ENCODE results near the gene SPATS2. TPM values are rescaled to one million over a fixed set of nuclear protein-coding genes. Genes with fewer than 3 reads are reported as not detected.

SPATS2 gene
- total RNA-seq, 2 experiments from 2014 or later: 9.2 to 10.8 TPM

GRCh38 chr12:49366652-49367380 lies 446 bp upstream of the SPATS2 start:
- DNase-seq: peak; percentile 92
- ATAC-seq: peak; percentile 86
- Mint-ChIP-seq H3K27me3 (no peaks in the 10 kb centered on the region), H3K4me1 (ENCODE audit: low read depth) (peaks cover 29% of the 10 kb centered on the region), H3K4me3 (peak overlapping the region; percentile 74), H3K27ac (peak overlapping the region; percentile 98), H3K36me3 (ENCODE audit: low read depth) (no peaks in the 10 kb centered on the region), H3K9me3 (no peaks in the 10 kb centered on the region)
- intact Hi-C loops (cut with micrococcal nuclease): no loop called here
- ChIA-PET CTCF (interaction anchor here (0.9 to 8.2 kb wide), 22 partner anchors 9 to 278 kb away, joined by 3 to 71 read pairs (median 4); partner anchors contain the start of genes DNAJC22, TUBA1A and TUBA1B), POLR2A (interaction anchor here (0.5 to 2.5 kb wide), 20 partner anchors 8 to 382 kb away, joined by 3 to 16 read pairs (median 4); partner anchors contain the start of genes DNAJC22, PRPF40B, TROAP and TUBA1B)
- no peak for TF ChIP-seq CTCF (IDR thresholded peaks at IDR 0.05)

GRCh38 chr12:49368240-49368600 lies 958 bp downstream of the SPATS2 start:
- peak overlapping the region; percentile 74 for H3K4me3 Mint-ChIP-seq
- ATAC-seq: no peak
- POLR2A ChIA-PET: interaction anchor here (0.7 to 1.2 kb wide), 2 partner anchors 39 to 357 kb away, joined by 3 to 6 read pairs; no protein-coding TSS in a partner anchor
- no peaks in the 10 kb centered on the region for H3K27me3 Mint-ChIP-seq
- H3K27ac Mint-ChIP-seq: peak overlapping the region; percentile 55
- H3K4me1 Mint-ChIP-seq (ENCODE audit: low read depth): peaks cover 29% of the 10 kb centered on the region
- no peak for TF ChIP-seq CTCF (IDR thresholded peaks at IDR 0.05)
- no peak for DNase-seq
- H3K36me3 Mint-ChIP-seq (ENCODE audit: low read depth): no peaks in the 10 kb centered on the region
- intact Hi-C loops (cut with micrococcal nuclease): no loop called here
- CTCF ChIA-PET: interaction anchor here (0.8 to 6.2 kb wide), 5 partner anchors 10 to 151 kb away, joined by 3 to 67 read pairs (median 20); partner anchors contain the start of gene TROAP
- no peaks in the 10 kb centered on the region for H3K9me3 Mint-ChIP-seq

GRCh38 chr12:49369411-49370145 lies 2.3 kb downstream of the SPATS2 start:
- Mint-ChIP-seq H3K9me3 (no peaks in the 10 kb centered on the region), H3K4me1 (ENCODE audit: low read depth) (peaks cover 29% of the 10 kb centered on the region), H3K27me3 (no peaks in the 10 kb centered on the region), H3K4me3 (no peak overlapping the region), H3K36me3 (ENCODE audit: low read depth) (no peaks in the 10 kb centered on the region), H3K27ac (no peak overlapping the region)
- intact Hi-C loops (cut with micrococcal nuclease): no loop called here
- CTCF ChIA-PET: interaction anchor here (0.8 to 6.2 kb wide), 9 partner anchors 12 to 254 kb away, joined by 3 to 67 read pairs (median 4); partner anchors contain the start of genes DNAJC22 and PRPF40B
- no peak for ATAC-seq
- POLR2A ChIA-PET: interaction anchor here (1.0 kb wide), 1 partner anchor 10 kb away, joined by 3 read pairs; no protein-coding TSS in a partner anchor
- peak; percentile 70 for DNase-seq
- peak; percentile 56 for TF ChIP-seq CTCF (IDR thresholded peaks at IDR 0.05)

GRCh38 chr12:49370539-49370938 lies 3.3 kb downstream of the SPATS2 start:
- POLR2A ChIA-PET: interaction anchor here (1.0 kb wide), 1 partner anchor 11 kb away, joined by 3 read pairs; no protein-coding TSS in a partner anchor
- CTCF ChIA-PET: interaction anchor here (0.6 to 6.2 kb wide), 8 partner anchors 13 to 253 kb away, joined by 3 to 67 read pairs (median 4); partner anchors contain the start of gene PRPF40B
- Mint-ChIP-seq H3K4me3 (no peak overlapping the region), H3K27ac (no peak overlapping the region), H3K4me1 (ENCODE audit: low read depth) (peaks cover 30% of the 10 kb centered on the region), H3K27me3 (no peaks in the 10 kb centered on the region), H3K9me3 (no peaks in the 10 kb centered on the region), H3K36me3 (ENCODE audit: low read depth) (no peaks in the 10 kb centered on the region)
- DNase-seq: no peak
- no peak for TF ChIP-seq CTCF (IDR thresholded peaks at IDR 0.05)
- intact Hi-C loops (cut with micrococcal nuclease): no loop called here
- ATAC-seq: no peak
